Tibial artery (tissue), 4 donors: ENCODE results near the gene SEMA3C.

Source experiments
- DNase-seq, 2 donors: peaks; one replicate each; pipeline ENCODE4 v3.0.0-alpha.2; 2019
- H3K27ac ChIP-seq, 2 donors: fragments of 200-600 bp; sonication (generic) in 1 of 2; 1 replicate in 1 of 2; 2 replicates in 1 of 2; pipeline ENCODE4 v1.5.1; 2018 to 2019; ENCODE audit warnings: mild to moderate bottlenecking in 1 of 2
- H3K27me3 ChIP-seq, 2 donors: fragments of 200-600 bp; sonication (generic) in 1 of 2; one replicate each; pipeline versions ENCODE4 v1.5.1 to v1.6.0; 2016 to 2019
- H3K36me3 ChIP-seq, 3 donors: fragments of 200-600 bp; sonication (generic) in 2 of 3; one replicate each; pipeline ENCODE4 v1.5.1; 2016 to 2019; ENCODE audit warnings: mild to moderate bottlenecking in 2 of 3
- H3K4me1 ChIP-seq, 4 donors: fragments of 200-600 bp; sonication (generic) in 2 of 4; 1 replicate in 3 of 4; 2 replicates in 1 of 4; pipeline ENCODE4 v1.5.1; 2016 to 2019
- H3K4me3 ChIP-seq, 2 donors: fragments of 200-600 bp; sonication (generic) in 1 of 2; 1 replicate in 1 of 2; 2 replicates in 1 of 2; pipeline ENCODE4 v1.5.1; 2018 to 2019; ENCODE audit warnings: mild to moderate bottlenecking in 2 of 2
- H3K9me3 ChIP-seq, 3 donors: fragments of 200-600 bp; sonication (generic) in 1 of 3; one replicate each; pipeline ENCODE4 v1.5.1; 2016 to 2019
- intact Hi-C: fragments of 100-400 bp; cut with DNase I; formaldehyde crosslinking; loops from one replicate; pipeline ENCODE4 v1.15.0; 2023; ENCODE audit warnings: low total_unique reads
- TF ChIP-seq, protein P1 (sequence below), 2 experiments: fragments of 200-600 bp in 1 of 2; fragments of 450-650 bp in 1 of 2; IDR thresholded peaks; one replicate each; pipeline ENCODE4 v1.5.1; 2017 to 2019; ENCODE audit warnings: antibody characterized with exemption in 2 of 2, mild to moderate bottlenecking in 1 of 2, moderate library complexity in 1 of 2

The SEMA3C gene

GRCh38 chr7:80883154-80884025 is 35.5 kb downstream of the SEMA3C start:
- H3K27ac ChIP-seq, result peak overlapping the region; percentile 72 to 76
- no peak overlapping the region for H3K4me3 ChIP-seq
- intact Hi-C loops, result no loop called here

GRCh38 chr7:80882213-80882801 is 36.5 kb downstream of the SEMA3C start:
- TF ChIP-seq, protein P1, sequence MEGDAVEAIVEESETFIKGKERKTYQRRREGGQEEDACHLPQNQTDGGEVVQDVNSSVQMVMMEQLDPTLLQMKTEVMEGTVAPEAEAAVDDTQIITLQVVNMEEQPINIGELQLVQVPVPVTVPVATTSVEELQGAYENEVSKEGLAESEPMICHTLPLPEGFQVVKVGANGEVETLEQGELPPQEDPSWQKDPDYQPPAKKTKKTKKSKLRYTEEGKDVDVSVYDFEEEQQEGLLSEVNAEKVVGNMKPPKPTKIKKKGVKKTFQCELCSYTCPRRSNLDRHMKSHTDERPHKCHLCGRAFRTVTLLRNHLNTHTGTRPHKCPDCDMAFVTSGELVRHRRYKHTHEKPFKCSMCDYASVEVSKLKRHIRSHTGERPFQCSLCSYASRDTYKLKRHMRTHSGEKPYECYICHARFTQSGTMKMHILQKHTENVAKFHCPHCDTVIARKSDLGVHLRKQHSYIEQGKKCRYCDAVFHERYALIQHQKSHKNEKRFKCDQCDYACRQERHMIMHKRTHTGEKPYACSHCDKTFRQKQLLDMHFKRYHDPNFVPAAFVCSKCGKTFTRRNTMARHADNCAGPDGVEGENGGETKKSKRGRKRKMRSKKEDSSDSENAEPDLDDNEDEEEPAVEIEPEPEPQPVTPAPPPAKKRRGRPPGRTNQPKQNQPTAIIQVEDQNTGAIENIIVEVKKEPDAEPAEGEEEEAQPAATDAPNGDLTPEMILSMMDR (IDR thresholded peaks at IDR 0.05), result no peak
- intact Hi-C loops, result no loop called here
- no peak for DNase-seq
- no peaks in the 10 kb centered on the region for H3K27me3 ChIP-seq
- H3K4me3 ChIP-seq, result no peak overlapping the region
- H3K9me3 ChIP-seq, result no peaks in the 10 kb centered on the region
- peaks cover 0 to 47% (median 19%) of the 10 kb centered on the region in 4 donors for H3K4me1 ChIP-seq
- H3K36me3 ChIP-seq, result no peaks in the 10 kb centered on the region
- H3K27ac ChIP-seq, result peak overlapping the region; percentile 72 to 76

More at GRCh38 chr7:80883154-80884025, 35.5 kb downstream of the SEMA3C start:
- TF ChIP-seq, protein P1 (IDR thresholded peaks at IDR 0.05), result no peak
- no peak for DNase-seq
- H3K4me1 ChIP-seq, result peaks cover 0 to 47% (median 19%) of the 10 kb centered on the region in 4 donors
- no peaks in the 10 kb centered on the region for H3K9me3 ChIP-seq
- no peaks in the 10 kb centered on the region for H3K36me3 ChIP-seq
- no peaks in the 10 kb centered on the region for H3K27me3 ChIP-seq

- Histone ChIP-seq H3K4me1 (peaks cover 0 to 54% (median 19%) of the 10 kb centered on the region in 4 donors), H3K9me3 (no peaks in the 10 kb centered on the region), H3K36me3 (no peaks in the 10 kb centered on the region), H3K27ac (peak overlapping the region in 1 of 2 donors; percentile 76), H3K4me3 (no peak overlapping the region), H3K27me3 (no peaks in the 10 kb centered on the region)
- intact Hi-C loops, result no loop called here
- no peak for DNase-seq
- TF ChIP-seq, protein P1 (IDR thresholded peaks at IDR 0.05), result no peak
Observed at GRCh38 chr7:80881351-80881900, 37.4 kb downstream of the SEMA3C start.

DNA sequence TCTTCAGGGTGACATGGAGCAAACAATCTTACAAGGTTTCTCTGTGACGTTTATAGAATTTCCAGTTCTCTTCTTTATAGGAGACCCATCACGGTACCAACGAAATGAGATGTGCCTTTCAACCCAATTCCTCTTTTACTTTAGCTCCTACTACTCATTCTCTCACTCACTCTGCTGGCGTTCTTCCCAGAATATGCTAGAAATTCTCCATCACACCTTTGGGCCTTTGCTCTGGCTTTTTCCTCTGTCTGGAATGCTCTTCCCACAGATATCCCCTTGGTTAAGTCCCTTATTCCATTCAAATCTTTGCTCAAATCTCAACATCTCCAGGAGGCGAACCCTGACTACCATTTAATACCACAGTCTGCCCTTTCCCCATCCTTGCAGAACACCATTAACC is 39.0 kb downstream of the SEMA3C start:
- no peaks in the 10 kb centered on the region for H3K27me3 ChIP-seq
- no peaks in the 10 kb centered on the region for H3K9me3 ChIP-seq
- H3K27ac ChIP-seq, result no peak overlapping the region
- no peak overlapping the region for H3K4me3 ChIP-seq
- H3K36me3 ChIP-seq, result no peaks in the 10 kb centered on the region
- H3K4me1 ChIP-seq, result peaks cover 0 to 46% (median 16%) of the 10 kb centered on the region in 4 donors
- no peak for DNase-seq
- intact Hi-C loops, result no loop called here
- TF ChIP-seq, protein P1 (IDR thresholded peaks at IDR 0.05), result no peak

DNA sequence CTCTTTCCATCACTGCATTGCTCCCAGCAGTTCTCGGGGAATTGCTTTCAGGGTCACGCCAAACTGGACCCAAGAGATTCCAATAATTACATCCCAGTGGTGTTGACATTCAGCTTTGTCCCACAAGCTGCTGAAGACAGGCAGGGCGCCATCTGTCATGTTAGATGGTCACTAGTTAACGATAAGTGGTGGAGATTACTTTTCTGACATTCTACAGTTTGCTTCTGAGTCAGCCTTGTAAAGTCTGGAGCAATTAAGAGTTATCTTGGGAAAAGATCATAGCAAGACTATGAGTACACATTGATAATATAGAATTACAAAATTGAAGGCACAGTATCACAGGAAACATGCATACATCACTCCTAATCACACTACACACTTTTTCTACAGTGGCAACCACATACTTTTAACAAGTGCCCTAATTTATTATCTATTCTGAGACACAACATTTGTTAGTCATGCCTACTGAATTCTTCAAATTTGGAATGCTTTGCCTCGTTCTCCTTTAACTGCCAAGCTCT is 41.9 kb downstream of the SEMA3C start:
- DNase-seq, result no peak
- TF ChIP-seq, protein P1 (IDR thresholded peaks at IDR 0.05), result no peak
- Histone ChIP-seq H3K27me3 (no peaks in the 10 kb centered on the region), H3K9me3 (no peaks in the 10 kb centered on the region), H3K27ac (no peak overlapping the region), H3K36me3 (no peaks in the 10 kb centered on the region), H3K4me1 (peaks cover 0 to 18% (median 1%) of the 10 kb centered on the region in 4 donors), H3K4me3 (no peak overlapping the region)
- intact Hi-C loops, result no loop called here
